Astrocyte (in vitro differentiated cells and primary cell): ENCODE results near the gene EP400.

ENCODE experiments used
- CTCF ChIP-seq: IDR thresholded peaks from 2 replicates; pipeline ENCODE4 v1.5.1; 2011; ENCODE audit warnings: low read depth, mild to moderate bottlenecking, inconsistent platforms, low read length, moderate library complexity; ENCODE audit not compliant: insufficient read depth
- EZH2 ChIP-seq: IDR thresholded peaks from 2 replicates; pipeline ENCODE4 v1.6.1; 2012; ENCODE audit warnings: mild to moderate bottlenecking, low read length, inconsistent platforms; ENCODE audit not compliant: insufficient read depth

GRCh38 chr12:131986361-131986760 is 36.6 kb downstream of the EP400 start:
- TF ChIP-seq EZH2 (no peak), CTCF (no peak)
